ENCODE data around the gene P2RX3.

DNA sequence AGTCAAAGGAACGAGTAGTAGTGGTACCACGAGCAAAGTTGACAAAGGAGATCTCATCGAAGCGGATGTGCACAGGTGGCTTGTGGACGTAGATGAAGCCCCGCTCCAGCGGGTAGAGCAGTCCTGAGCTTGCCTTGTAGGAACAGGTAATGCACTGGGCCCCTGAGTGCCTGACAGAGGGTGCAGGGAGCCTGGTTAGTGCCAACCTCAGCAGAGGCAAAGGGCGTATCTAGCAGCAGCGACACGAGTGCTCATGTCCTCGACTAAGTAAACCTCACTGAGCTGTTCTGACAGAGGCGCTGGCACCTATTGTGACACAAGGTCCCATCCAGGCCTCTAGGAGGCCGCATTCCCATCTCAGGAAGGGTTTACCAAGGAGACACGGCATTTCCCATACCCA is 6.4 kb upstream of the P2RX3 start:
- no peak for TF ChIP-seq POLR2A (IDR thresholded peaks at IDR 0.05)
- TF ChIP-seq POLR2AphosphoS5 (IDR thresholded peaks at IDR 0.05) = no peak

Measured in spleen (tissue), 3 donors.